Choroid plexus epithelial cell (primary cell): Measurements from ENCODE around the gene TMEM14C.
"Not testable (repeated sequence)": the region's sequence is repeated elsewhere in the genome, so short reads cannot be mapped to it uniquely, and the experiment has no call there.

Experiments used
- DNase-seq: peaks from one replicate; pipeline ENCODE4 v3.0.0-alpha.2; 2010; ENCODE audit warnings: low read depth
- H3K4me3 ChIP-seq: 2 replicates; pipeline ENCODE4 v1.5.1; 2011; ENCODE audit warnings: low read depth, mild to moderate bottlenecking, control low read depth, low read length, moderate library complexity
- TF ChIP-seq, protein P1 (sequence below): conservative IDR thresholded peaks from 2 replicates; pipeline ENCODE4 v1.5.1; 2011; ENCODE audit warnings: low read depth, mild to moderate bottlenecking, control low read depth, inconsistent platforms, low read length, moderate library complexity

The TMEM14C gene

DNA sequence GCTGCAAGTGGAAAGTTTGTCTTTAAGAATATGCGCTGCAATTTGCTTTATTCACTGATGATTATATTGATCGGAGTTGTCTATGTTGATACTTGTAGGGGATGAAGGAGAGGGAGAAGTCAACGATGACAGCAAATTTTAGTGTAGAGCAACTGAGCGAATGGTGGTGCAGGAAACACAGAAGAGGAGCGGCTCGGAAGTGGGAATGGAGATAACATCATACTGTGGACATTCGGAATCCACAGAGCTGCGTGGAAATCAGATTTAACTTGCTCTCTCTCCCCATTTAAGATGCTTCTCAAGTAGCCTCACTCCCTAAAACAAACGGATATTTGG lies 24.0 kb downstream of the TMEM14C start:
- DNase-seq: no peak
- peak overlapping the region; percentile 68 for H3K4me3 ChIP-seq
- TF ChIP-seq, protein P1, sequence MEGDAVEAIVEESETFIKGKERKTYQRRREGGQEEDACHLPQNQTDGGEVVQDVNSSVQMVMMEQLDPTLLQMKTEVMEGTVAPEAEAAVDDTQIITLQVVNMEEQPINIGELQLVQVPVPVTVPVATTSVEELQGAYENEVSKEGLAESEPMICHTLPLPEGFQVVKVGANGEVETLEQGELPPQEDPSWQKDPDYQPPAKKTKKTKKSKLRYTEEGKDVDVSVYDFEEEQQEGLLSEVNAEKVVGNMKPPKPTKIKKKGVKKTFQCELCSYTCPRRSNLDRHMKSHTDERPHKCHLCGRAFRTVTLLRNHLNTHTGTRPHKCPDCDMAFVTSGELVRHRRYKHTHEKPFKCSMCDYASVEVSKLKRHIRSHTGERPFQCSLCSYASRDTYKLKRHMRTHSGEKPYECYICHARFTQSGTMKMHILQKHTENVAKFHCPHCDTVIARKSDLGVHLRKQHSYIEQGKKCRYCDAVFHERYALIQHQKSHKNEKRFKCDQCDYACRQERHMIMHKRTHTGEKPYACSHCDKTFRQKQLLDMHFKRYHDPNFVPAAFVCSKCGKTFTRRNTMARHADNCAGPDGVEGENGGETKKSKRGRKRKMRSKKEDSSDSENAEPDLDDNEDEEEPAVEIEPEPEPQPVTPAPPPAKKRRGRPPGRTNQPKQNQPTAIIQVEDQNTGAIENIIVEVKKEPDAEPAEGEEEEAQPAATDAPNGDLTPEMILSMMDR: no peak

DNA sequence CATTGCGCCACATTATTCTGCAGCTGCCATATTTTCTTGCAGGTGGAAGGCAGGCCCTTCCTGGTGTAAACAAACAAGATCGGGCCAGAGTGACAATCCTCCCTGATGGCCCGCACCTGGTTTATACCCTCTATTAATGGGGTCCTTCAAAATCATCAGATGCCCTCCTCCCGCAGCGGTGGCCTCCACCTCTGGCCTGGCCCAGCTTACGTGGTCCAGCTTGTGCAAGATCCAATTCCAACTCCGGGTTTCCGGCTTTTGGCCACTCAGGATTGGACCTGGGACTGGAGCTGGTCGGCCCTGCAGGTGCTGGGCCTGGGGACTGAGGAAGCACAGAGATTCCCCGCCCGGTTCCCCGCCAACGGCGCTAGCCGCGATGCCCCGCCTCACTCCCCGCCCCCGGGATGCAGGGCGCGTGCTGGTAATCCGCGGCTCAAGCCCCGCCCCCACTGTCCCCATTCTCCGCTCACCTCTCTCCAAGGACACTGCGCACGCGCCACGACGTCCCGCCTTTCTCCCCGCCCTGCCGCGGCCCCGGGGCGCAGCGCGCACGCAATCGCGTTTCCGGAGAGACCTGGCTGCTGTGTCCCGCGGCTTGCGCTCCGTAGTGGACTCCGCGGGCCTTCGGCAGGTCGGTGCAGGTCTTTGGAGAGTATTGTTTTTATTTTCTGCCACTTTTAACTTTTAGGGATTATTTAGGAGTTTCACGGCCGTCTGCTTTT lies 24.5 kb downstream of the TMEM14C start, which contains the start of gene TMEM14B:
Gene TMEM14B, plus strand, starts transcription at position 555 of the 722 bp plus-strand sequence. CDS start 1,441 bp downstream, outside the sequence.
- H3K4me3 ChIP-seq: peak within 1 kb of the TSS; percentile 68
- TF ChIP-seq, protein P1: no peak
- DNase-seq: peak; percentile 97

DNA sequence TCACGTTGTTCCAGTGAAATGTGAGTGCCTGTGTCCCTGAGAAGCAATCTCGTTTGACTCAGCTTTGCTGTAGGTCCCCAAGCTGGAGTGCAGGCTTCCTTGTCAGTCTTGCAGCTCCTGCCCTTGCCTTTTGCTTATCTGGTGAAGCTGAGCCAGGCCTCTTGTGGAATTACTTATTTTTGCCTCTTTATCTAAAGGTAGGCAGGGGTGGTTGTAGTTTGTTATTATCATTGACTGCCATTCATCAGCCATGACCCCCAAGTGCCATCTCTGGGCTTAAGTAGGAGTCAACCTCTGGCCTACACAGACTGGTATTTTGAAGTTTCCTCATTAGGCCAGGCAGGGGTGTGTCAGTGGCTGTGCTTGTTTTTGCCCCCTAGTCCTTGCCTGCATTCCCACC lies 26.9 kb downstream of the TMEM14C start:
- no peak overlapping the region for H3K4me3 ChIP-seq
- TF ChIP-seq, protein P1: no peak
- no peak for DNase-seq

DNA sequence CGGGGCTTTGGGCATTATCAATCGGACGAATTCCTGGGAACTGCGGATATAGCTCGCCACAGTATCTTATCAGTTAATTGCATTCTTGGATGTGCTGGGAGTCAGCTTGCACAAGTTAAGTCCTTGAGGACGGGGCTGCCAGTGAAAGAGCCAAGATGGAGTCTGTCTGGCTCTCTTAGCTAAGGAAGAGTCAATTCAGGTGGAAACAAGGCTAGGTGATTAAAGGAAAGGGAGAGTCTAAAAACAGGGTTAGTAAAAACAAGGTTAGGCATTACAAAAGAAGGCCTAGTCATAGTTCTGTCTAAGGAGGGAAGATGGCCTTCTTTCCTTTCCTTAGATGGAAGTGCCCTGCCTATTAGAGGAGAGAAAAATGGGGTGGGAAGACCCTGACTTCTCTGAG lies 27.7 kb downstream of the TMEM14C start:
- DNase-seq: not testable (repeated sequence)

DNA sequence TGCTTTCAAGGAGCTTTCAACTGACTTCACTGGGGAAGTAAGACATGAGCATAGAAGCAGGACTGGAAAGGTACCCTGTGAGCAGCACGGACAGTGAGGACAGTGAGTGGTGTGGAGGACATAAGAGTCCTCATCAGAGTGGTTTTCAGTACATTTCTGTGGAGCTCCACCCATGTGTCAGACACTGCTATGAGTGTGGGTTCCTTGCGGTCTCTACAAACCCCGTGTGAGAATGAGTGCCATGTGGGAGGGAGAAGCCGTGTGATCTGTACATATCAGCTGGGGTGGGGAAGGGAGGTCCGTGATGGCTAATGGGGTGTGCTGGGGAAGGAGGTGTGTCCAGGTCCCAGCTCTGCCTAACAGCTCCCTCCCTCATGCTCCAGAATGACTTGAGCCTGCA lies 28.9 kb downstream of the TMEM14C start:
- H3K4me3 ChIP-seq, DNase-seq: not testable (repeated sequence)

More for the DNA sequence above, 27.7 kb downstream of the TMEM14C start:
- H3K4me3 ChIP-seq: not testable (repeated sequence)

DNA sequence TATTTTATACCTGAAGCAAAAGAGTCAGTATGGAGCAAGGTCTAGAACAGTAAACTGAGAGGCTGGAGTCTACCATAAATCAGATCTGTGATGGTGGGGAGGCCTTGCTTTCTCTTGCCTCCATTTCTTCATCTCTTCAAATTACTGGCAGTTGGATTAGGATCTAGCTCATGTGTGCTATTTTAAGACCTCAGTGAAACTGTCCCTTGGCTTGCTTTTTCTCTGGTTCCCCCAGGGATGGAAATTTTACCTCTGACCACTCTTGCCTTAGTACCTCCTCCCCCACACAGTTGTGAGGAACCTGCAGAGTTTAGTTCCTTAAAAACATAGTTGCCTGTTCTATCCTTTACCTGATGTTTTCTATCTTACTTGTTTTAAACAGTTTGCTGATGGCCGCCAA lies 33.2 kb downstream of the TMEM14C start:
- no peak overlapping the region for H3K4me3 ChIP-seq
- TF ChIP-seq, protein P1: no peak
- no peak for DNase-seq

DNA sequence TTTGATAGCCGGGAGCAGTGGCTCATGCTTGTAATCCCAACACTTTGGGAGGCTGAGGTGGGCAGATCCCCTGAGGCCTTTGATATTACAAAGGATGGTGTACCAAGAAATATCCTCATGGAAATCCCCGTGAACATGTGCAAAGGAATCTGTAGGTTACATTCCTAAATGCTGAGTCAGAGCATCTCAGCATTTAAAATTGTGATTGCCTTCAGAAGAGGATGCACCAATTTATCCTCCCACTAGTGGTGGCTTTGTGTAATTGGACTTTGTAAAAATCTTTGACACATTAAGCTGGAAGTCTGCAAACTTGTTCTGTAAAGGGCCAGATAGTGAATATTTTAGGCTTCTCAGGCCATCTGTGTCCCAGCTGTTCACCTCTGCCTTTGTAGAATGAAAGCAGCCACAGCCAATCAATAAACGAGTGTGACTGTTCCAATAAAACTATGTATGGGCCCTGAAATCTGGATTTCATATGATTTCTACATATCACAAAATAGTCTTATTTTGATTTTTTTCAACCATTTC lies 36.5 kb downstream of the TMEM14C start:
- TF ChIP-seq, protein P1: peak; percentile 73
- peak; percentile 97 for DNase-seq
- no peak overlapping the region for H3K4me3 ChIP-seq

DNA sequence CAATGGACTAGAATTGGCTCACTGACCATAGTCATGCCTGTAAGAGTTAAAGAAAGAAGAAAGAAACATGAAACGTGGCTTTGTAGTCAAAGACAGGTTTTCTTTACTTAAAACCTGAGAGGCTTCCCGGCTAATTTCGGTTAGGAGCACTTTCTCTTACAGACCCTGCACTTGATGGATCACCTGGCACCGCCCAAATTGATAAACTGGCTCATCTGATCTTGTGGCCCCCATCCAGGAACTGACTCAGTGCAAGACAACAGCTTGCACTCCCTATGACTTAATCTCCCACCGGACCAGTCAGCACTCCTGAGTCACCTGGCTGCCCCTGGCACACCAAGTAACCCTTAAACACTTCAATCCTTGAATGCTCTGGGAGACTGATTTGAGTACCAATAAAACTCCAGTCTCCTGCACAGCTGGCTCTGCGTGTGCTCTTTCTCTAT lies 37.0 kb downstream of the TMEM14C start:
- no peak overlapping the region for H3K4me3 ChIP-seq
- TF ChIP-seq, protein P1: no peak
- peak; percentile 71 for DNase-seq
